ENCODE data around the gene BIRC3. TPM values are rescaled to one million over a fixed set of nuclear protein-coding genes. Genes with fewer than 3 reads are reported as not detected.

BIRC3 gene
- total RNA-seq, 4 donors from 2014 or later, result 1.7 to 2.5 (median 2.0) TPM

DNA sequence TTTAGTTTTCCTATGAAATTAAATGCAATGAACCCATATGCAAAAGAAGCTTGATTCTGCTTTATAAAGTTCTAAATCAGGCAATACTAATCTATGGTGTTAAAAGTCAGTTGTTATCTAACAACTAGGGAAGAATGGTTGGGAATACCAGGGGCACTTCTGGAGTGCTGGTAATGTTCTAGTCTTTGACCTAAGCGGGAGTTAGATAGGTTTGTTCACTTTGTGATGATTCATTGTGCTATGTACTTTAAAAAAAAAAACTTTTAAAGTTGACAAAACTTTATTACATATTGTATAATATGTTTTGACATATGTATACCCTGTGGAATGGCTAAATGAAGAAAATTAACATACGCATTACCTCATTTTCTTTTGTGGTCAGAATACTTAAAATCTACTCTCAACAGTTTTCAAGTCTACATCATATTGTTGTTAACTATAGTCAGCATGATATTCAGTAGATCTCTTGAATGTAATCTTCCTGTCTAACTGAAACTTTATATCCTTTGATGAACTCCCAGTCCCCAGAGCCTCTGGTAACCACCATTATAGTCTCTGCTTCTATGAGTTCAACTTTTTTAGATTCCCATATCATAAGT lies 69.0 kb downstream of the BIRC3 start:
- no peak for ATAC-seq
- in situ Hi-C loops (cut with MboI; ENCODE audit: low sequenced_read_pairs in 4 of 4) (loop anchor here in 3 of 4 donors (5.0 to 25.0 kb wide), 3 partner anchors 101 to 111 kb away; no protein-coding TSS in a partner anchor), intact Hi-C loops (cut with DNase I; ENCODE audit: low total_unique reads) (no loop called here)
- DNase-seq, result no peak
- Histone ChIP-seq H3K27ac (no peak overlapping the region), H3K9me3 (no peaks in the 10 kb centered on the region), H3K4me1 (peaks cover 0 to 3% of the 10 kb centered on the region in 2 donors), H3K4me3 (no peak overlapping the region), H3K36me3 (peaks cover 0 to 53% of the 10 kb centered on the region in 2 donors), H3K27me3 (no peaks in the 10 kb centered on the region)
- TF ChIP-seq, protein P1, sequence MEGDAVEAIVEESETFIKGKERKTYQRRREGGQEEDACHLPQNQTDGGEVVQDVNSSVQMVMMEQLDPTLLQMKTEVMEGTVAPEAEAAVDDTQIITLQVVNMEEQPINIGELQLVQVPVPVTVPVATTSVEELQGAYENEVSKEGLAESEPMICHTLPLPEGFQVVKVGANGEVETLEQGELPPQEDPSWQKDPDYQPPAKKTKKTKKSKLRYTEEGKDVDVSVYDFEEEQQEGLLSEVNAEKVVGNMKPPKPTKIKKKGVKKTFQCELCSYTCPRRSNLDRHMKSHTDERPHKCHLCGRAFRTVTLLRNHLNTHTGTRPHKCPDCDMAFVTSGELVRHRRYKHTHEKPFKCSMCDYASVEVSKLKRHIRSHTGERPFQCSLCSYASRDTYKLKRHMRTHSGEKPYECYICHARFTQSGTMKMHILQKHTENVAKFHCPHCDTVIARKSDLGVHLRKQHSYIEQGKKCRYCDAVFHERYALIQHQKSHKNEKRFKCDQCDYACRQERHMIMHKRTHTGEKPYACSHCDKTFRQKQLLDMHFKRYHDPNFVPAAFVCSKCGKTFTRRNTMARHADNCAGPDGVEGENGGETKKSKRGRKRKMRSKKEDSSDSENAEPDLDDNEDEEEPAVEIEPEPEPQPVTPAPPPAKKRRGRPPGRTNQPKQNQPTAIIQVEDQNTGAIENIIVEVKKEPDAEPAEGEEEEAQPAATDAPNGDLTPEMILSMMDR (IDR thresholded peaks at IDR 0.05 in 4 of 5, conservative IDR thresholded peaks at IDR 0.05 in 1 of 5), result no peak
- TF ChIP-seq POLR2A (IDR thresholded peaks at IDR 0.05), result no peak

DNA sequence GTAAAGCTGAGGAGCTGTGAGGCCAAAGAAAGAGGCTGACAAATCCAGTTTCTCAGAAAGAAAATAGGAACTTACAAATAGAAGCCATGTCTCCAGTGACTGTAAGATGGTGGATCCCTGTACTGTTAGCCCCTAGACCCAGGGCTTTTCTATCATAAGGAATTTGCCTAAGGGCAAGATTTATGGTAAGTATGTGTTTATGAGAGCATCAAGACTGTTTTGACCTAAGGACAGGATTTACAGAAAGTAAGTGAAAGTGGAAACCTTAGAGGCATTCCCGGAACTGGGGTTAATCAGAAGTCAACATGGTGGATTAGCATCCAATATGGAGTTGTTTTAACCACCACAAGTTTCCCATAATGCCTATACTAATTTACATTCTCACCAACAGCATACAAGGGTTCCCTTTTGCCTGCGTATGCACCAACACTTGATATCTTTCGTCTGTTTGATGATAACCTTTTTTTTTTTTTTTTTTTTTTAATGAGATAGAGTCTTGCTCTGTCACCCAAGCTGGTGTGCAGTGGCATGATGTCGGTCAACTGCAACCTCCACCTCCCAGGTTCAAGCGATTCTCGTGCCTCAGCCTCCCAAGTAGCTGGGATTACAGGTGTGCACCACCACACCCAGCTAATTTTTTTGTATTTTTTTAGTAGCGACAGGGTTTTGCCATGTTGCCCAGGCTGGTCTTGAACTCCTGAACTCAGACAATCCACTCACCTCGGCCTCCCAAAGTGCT lies 69.9 kb downstream of the BIRC3 start:
- Histone ChIP-seq H3K4me1 (peaks cover 0 to 3% of the 10 kb centered on the region in 2 donors), H3K27me3 (no peaks in the 10 kb centered on the region), H3K36me3 (peaks cover 0 to 48% of the 10 kb centered on the region in 2 donors), H3K9me3 (no peaks in the 10 kb centered on the region), H3K4me3 (no peak overlapping the region), H3K27ac (no peak overlapping the region)
- TF ChIP-seq, protein P1 (IDR thresholded peaks at IDR 0.05 in 4 of 5, conservative IDR thresholded peaks at IDR 0.05 in 1 of 5), result no peak
- TF ChIP-seq POLR2A (IDR thresholded peaks at IDR 0.05), result no peak
- in situ Hi-C loops (cut with MboI; ENCODE audit: low sequenced_read_pairs in 4 of 4) (loop anchor here in 3 of 4 donors (5.0 to 25.0 kb wide), 3 partner anchors 100 to 110 kb away; no protein-coding TSS in a partner anchor), intact Hi-C loops (cut with DNase I; ENCODE audit: low total_unique reads) (no loop called here)
- no peak for DNase-seq
- ATAC-seq, result no peak

Other genes starting within 250 kb of the BIRC3 start
- 10 to 100 TPM; 41.9 to 89.4 (median 72.6) TPM for gene YAP1, start 207.0 kb upstream of the BIRC3 start, total RNA-seq
- 10 to 100 TPM; 30.7 to 60.3 (median 46.6) TPM for gene BIRC2, start 29.7 kb downstream of the BIRC3 start, total RNA-seq
- 10 to 100 TPM; 12.5 to 38.0 (median 22.6) TPM for gene TMEM123, start 135.3 kb downstream of the BIRC3 start, total RNA-seq
- not detected for gene MMP7, start 213.3 kb downstream of the BIRC3 start, total RNA-seq